ENCODE results near the gene SGK1.

Gene SGK1

DNA sequence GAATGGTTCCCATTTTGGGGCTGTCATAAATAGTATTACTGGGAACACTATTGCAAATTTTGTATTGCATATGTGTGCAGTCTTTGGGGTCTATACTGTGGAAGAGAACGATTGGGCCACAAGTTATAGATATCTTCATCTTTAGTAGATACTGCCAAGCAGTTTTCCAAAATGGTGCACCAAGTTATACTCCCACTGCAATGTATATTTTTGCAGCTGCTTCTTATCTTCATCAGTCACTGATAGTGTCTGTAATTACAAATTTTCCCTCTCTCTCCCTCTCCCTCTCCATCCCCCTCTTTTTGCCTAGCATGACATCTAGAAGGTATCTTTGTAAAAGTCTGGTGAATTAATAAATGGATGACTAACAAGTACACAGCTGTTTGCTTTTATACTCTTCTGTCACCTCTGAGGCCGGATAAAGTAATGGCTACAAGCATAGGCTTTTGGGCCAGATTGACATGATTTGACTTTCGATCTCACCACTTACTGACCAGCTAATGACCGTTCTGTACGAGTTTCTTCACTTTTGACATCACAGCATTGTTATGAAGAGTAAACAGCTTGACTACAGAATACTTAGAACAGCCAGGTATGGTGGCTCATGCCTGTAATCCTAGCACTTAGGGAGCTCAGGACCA, 152.2 kb downstream of the SGK1 start:
- DNase-seq, result no peak

DNA sequence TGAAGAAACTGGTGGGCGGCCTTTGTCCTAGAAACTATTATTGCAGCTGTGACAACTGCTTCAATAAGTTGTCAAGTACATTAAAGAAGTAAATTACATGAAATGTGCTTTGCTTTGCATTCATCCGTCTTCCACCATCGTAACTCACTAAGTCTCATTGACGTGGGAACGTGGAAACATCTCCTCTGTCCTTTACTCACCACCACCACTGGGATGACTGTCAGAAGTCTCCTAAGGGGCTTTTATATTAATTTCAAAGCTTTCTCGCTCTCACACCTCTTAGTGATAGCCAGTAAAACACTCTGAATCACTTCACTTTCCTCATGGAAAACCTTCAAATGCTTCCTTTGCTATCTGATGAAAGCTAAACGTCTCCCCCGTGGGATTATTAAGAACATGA, 153.6 kb downstream of the SGK1 start:
- DNase-seq, result no peak

DNA sequence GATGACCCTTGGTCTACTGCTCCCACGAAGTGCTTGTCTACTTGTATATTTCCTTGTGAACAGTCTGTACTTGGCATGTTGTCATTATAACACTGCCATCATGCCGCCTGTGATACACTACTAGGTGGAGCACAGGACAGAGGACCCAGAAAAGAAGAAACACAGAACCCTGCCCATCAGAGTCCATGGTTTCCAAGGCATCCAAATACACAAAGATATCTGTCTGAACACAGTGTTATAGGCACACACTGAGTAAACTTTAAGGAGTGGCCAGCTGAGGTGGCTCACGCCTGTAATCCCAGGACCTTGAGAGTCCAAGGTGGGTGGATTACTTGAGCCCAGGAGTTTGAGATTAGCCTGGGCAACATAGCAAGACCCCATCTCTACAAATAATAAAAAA, 155.0 kb downstream of the SGK1 start:
- no peak for DNase-seq

DNA sequence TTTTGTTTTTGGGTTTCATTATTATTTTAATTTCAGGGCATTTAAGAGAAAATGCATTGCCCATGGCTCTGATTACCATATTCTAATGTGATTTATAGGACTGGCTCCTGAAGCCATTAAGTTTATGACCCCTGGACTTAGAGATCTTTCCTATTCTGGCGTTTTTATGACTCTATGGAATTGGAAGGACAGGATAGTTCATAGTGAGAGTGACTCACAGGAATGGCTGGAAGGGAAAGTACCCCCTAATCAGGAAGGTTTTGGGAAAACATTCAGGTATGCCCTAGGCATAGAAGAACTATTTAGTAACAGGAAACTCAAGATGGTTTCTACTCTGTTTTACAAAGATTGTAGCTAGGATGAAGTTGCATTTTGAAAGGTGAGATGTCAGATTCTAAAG, 156.9 kb downstream of the SGK1 start:
- no peak for DNase-seq

DNA sequence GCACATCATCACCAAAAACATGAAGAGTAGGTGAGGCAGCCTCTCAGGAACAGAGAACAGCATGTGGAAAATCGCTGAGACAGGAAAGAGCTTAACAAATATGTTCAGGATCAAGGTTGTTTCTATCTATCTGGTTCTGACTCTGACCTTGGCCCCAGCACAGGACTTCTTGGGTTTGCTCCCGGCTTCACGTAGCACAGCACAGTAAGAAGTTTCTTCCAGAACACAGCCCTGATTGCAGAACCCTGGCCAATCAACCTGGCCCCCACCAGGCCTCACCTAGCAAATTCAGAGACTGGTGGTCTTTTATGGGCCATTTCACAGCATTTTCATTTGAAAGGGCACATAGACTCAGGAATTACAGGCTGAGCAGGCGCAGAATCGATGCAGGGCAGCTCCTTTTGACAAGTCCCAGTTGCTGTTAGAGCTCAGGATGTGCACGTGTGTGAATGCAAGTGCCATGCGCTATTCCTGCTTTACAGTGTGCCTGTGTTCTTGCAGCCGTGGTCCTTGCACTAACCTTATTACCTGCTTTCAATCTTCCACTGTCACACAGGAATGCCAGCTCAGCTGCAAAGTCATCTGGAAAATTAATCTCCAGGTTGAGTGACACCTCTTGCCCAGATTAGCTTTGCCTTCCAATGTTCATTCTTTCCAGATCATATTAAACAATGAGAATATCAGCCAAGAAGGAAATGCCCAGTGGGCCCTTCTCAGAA, 165.0 kb downstream of the SGK1 start:
- DNase-seq, result no peak

DNA sequence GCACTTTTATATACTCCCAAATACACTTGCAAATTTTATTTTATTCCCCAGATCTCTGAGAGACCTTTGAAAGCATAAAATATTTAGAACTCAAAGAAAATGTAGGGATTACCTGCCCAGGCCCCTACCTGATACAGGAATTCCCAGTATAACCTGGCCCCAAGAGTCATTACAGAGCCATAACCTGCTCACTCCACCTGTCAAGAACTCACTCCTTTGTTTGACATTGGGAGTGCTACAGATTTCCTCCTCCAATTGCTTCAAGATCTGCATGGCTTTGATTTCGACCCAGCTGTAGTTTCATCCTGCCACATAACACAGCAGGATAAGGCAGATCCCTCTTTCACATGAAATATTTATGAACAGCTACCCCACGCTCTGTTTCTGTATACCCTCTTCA, 169.3 kb downstream of the SGK1 start:
- DNase-seq, result no peak

DNA sequence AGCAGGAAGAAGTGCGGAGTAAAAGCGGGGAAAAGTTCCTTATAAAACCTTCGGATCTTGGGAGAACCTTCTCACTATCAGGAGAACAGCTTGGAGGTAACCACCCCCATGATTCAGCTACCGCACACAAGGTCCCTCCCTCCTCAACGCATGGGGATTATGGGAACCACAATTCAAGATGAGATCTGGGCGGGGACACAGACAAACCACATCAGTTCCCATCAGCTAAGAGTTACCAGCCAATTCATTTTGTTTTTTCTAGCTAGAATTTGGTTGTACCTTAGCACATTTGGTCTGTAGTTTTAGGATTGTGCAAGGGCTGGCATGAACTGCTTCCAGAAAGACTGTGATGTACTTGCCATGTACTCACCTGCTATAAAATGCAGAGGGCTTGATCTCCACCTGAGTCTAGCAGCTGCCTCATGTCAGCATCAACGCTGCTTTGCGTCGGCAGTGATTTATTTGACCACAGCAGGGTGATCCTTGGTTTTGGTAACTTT, 170.8 kb downstream of the SGK1 start:
- no peak for DNase-seq

DNA sequence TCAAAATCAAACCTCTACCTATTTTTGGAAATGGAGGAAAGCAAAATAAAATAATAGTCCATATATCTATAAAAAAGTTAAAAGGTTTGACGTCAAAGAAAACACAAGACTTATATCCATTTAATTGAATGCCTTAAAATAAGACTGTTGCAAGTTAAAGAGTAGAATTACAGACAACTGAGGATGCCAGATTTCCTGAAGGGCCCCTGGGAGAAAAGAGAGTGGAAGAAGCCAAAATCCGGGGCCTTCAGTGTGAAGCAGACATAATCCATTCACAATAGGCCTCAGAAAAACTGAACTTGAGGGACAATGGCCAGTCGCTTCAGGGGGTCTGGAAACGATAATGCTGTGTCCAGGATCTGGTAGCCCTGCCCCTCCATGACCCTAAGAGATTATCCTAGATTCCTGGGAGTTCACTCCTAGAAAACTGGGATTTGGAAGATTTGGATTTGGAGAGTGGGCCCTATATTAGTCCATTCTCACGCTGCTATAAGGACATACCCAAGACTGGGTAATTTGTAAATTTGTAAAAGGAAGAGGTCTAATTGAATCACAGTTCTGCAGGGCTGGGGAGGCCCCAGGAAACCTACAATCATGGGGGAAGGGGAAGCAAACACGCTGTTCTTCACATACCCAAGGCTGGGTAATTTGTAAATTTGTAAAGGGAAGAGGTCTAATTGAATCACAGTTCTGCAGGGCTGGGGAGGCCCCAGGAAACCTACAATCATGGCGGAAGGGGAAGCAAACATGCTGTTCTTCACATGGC, 171.5 kb downstream of the SGK1 start:
- no peak for DNase-seq

DNA sequence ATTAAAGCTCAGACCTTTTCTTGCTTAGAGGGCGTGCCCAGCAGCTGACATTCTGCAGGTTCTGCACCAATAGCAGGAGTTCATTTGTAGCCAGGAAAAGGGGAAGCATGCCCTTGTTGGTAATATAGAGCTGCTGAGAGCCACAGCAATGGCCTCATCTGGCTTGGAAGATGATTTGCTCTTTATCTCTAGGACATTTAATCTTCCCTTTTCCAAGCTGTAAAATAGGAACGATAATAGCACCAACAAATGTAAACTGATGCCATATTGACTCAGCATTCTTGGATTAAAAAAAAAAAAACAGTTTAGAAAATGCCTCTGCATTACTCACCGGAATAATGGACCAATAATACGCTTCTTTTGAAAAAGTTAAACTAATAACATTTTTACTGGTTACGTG, 172.1 kb downstream of the SGK1 start:
- DNase-seq, result no peak

DNA sequence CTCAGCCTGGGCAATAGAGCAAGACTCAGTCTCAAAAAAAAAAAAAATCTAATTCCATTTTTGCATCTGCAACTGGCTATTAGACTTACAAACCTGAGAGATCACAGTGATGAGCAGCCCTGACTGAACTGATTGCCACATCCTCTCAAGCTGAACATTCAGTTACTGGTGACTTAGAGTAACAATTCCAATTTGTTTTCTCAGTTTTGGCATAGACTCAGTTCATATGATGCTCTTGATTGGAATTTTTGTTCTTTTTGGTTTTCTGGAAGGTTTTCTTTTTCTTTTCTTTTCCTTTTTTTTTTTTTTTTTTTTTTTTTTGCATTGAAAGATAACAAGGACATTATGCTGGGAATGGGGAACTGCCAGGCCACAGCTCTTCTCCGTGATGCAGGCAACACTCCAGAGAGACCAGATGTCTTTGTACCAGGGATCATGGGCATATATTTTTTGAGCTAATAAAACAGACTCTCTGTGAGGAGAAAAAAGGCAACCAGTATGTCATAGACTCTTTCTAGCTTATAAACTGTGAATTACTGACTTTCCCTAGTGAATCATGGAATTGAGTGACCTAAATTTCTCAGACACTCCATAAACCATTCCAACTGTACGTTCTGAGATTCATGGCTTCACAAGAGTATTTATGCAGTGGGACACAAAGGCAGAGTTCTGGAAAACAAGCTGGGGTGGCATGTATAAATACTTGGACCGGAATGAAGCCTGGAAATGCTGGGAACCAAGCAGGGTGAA, 179.5 kb downstream of the SGK1 start:
- no peak for DNase-seq

DNA sequence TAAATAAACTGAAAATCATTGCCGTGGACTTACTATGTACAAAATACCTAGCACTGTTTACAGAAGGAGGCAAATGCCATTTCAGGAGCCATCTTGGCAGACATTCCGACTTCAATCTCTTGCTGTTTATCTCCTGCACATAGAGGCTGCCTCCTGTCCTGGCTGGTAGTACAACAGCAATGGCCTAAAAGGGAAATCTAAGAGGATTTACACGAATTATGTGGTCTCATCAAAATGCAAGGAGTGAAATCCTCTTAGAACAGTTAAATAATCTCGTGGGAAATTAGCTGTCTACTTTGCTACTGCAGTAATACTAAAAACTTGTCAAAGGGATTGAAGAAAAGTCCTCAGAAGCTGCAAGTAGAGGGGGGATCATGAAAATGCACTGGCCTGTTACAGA, 183.3 kb downstream of the SGK1 start:
- DNase-seq, result no peak

DNA sequence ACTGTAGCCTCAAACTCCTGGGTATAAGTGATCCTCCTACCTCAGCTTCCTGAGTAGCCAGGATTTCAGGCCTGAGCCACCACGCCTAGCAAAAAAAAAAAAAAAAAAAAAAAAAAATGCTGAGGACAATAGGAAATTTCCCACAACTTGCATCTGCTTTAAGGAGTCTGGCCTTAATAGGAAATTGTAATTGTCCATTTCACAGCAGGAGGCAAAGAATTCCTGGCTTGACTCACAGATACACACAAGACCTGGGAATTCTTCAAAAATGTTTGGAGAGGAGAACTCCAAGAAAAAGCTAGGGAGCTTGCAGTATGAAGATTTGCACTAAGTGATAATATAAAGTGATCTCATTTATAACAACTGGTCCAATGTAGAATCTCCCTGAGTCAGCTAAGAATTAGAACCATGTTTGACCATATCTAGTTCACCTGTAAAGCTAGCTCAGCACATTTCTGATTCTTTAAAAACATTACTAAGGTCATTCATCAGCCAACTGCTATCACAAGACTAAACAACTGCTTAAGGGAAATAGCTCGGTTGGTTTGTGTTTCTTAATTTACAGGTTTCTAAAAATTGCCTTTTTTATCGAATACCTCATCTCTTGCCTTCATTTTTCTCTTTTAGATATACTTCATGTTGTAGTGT, 185.3 kb downstream of the SGK1 start:
- DNase-seq, result no peak

DNA sequence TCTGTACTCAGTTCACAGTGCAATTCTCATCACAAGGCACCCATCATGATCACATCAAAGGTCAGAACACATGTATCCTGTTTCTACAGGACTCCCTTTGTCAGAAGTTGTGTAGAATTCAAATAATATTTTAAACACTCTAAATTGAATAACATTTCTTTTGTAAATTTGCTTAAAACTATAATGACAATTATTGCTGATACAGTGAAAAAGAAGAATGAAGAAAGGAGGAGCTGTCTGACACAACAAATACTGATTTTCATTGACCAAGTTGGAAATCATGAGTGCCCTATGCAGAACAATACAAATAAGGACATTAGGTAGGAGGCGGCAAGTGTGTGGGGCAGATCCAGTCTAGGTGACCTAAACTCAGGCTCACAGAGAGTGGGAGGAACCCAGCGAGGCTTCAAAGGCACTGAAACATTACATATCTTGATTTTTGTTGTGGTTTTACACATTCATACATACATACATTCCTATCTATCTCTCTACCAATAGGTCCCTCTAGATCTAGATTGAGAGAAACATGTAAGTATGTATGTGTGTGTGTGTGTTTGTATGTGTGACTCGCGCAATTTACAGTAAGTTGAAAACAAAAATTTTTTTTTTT, 186.3 kb downstream of the SGK1 start:
- no peak for DNase-seq

DNA sequence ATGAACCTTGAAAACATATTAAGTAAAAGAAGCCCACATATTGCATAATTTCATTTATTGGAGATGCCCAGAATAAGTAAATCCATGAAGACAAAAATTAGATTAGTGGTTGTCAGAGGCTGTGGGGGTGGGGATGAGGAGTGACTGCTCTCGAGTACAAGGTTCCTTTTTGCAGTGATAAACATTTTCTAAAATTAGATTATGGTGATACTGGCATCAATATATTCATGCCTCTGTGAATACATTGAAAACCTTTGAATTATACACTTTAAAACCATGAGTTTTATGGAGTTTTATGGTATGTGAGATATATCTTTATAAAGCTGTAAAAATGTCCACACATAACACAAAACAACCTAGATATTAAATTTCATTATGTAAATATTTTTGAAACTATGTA, 189.8 kb downstream of the SGK1 start:
- no peak for DNase-seq

DNA sequence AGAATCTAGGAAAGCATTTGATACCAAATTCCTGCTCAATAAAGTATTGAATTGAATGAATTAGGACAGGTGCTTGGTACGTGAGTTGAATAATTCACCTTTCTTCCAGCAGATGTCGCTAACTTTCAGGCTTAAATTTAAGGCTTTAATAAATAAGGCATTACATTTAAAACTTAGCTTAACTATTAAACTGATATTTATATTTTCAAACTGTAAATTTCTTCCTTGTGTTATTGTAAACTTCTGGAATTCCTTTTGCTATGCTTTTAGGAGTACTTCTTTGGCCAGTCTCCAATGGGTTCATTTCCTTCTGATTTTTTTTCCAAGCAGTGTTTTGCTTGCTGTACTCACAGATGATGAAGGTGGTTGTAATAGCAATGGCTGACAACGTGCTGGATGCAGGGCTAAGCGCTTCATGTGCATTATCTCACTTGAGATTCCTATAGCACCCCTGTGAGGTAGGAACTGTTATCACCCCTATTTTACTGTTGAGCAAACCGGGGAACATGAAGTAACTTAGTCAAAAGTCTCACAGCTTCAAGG, 194.2 kb downstream of the SGK1 start:
- DNase-seq, result no peak

DNA sequence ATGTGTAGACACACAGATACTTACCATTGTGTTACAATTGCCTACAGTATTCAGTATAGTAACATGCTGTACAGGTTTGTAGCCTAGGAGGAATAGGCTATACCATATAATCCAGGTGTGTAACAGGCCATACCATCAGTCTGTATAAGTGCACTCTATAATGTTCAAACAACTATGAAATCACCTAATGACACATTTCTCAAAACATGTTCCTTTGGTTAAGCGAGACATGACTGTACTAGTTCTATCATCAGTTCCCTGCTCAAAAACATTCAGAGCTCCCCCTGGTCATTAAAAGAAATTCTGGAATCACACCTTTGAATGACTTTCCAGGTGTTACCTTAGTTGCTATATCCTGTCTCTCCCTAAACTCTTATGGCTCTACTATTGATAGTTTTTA, 195.1 kb downstream of the SGK1 start:
- DNase-seq, result no peak

DNA sequence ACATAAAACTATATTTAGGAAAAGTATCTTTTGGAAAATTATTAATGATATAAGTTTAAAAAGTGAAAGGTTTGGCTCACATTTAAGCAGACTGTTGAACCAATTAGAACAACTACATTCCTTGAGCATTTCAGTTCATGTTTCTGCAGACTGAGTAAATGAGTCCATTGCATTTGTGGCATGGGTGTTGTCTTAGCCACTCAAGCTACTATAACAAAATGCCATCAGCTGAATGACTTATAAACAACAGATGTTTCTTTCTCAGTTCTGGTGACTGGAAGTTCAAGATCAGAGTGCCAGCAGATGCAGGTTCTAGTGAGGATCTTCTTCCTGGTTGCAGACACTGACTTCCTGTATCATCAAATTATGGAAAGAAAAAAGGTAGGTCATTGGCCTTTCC, 198.4 kb downstream of the SGK1 start:
- no peak for DNase-seq

Measured in GOT3 (cell line).